K562 (cell line): ENCODE data around the gene SDHC. TPM values are rescaled to one million over a fixed set of nuclear protein-coding genes. Genes with fewer than 3 reads are reported as not detected.
A peak's percentile ranks its signal among the peaks of the same experiment; 100 is the strongest.

Experiments used
- ARID1B ChIP-seq: fragments of 450-650 bp; IDR thresholded peaks from 2 replicates; pipeline ENCODE4 v1.6.1; 2016; ENCODE audit warnings: antibody characterized with exemption, mild to moderate bottlenecking, inconsistent platforms
- CBX3 ChIP-seq, 2 experiments: IDR thresholded peaks; 1 replicate in 1 of 2; 2 replicates in 1 of 2; pipeline ENCODE4 v1.6.1; 2012; ENCODE audit warnings: inconsistent platforms in 2 of 2, low read length in 2 of 2, borderline replicate concordance in 1 of 2, control low read depth in 1 of 2
- FUS ChIP-seq: fragments of 200-400 bp; formaldehyde crosslinking; optimal IDR thresholded peaks from 2 replicates; pipeline ENCODE3; 2017; ENCODE audit warnings: low read depth, low read length
- HNRNPLL ChIP-seq: fragments of 200-400 bp; formaldehyde crosslinking; IDR thresholded peaks from 2 replicates; pipeline ENCODE4 v1.6.1; 2017; ENCODE audit warnings: low read length, low read depth, mild to moderate bottlenecking; ENCODE audit not compliant: poor library complexity, severe bottlenecking
- HOXB6 ChIP-seq: fragments of 250-450 bp; sonication (Bioruptor Pico); IDR thresholded peaks from 2 replicates; pipeline ENCODE4 v1.5.1; 2022; ENCODE audit warnings: mild to moderate bottlenecking, borderline replicate concordance
- JUNB ChIP-seq: fragments of 450-650 bp; formaldehyde crosslinking; conservative IDR thresholded peaks from 2 replicates; pipeline ENCODE4 v1.4.0; 2020; ENCODE audit warnings: mild to moderate bottlenecking
- NFE2 ChIP-seq: IDR thresholded peaks from 2 replicates; pipeline ENCODE4 v1.6.1; 2014; ENCODE audit warnings: antibody characterized with exemption, low read depth
- NFIX ChIP-seq: fragments of 250-450 bp; sonication (Bioruptor Pico); IDR thresholded peaks from 2 replicates; pipeline ENCODE4 v1.4.0; 2020; ENCODE audit warnings: low read depth, mild to moderate bottlenecking, moderate library complexity
- RBM17 ChIP-seq: fragments of 200-400 bp; formaldehyde crosslinking; IDR thresholded peaks from 2 replicates; pipeline ENCODE4 v1.6.1; 2017; ENCODE audit warnings: low read depth, mild to moderate bottlenecking, low read length, borderline replicate concordance
- SNRNP70 ChIP-seq: fragments of 200-400 bp; formaldehyde crosslinking; optimal IDR thresholded peaks from 2 replicates; pipeline ENCODE3; 2017; ENCODE audit warnings: low read depth, low read length
- TAF7 ChIP-seq: fragments of 450-650 bp; IDR thresholded peaks from 2 replicates; pipeline ENCODE4 v1.6.1; 2016; ENCODE audit warnings: missing genetic modification characterization, missing compliant biosample characterization
- ZNF146 ChIP-seq: IDR thresholded peaks from one replicate; pipeline ENCODE4 v1.6.1; 2018; ENCODE audit warnings: missing compliant biosample characterization; ENCODE audit not compliant: unreplicated experiment
- ZNF445 ChIP-seq: fragments of 250-450 bp; sonication (Bioruptor Pico); IDR thresholded peaks from 2 replicates; pipeline ENCODE4 v1.4.0; 2020; ENCODE audit warnings: low read depth, mild to moderate bottlenecking, moderate library complexity
- ZNF75A ChIP-seq: fragments of 450-650 bp; formaldehyde crosslinking; IDR thresholded peaks from 2 replicates; pipeline ENCODE4 v1.4.0; 2020; ENCODE audit warnings: mild to moderate bottlenecking
- polyA plus RNA-seq, 8 experiments: library from polyadenylated mRNA; depleted of rRNA in 4 of 8; stranded (reverse) in 5 of 8; unstranded in 3 of 8; fragments of >200 nt; fragmentation: Nextera tagmentation in 2 of 8; fragmentation: Illumina TruSeq in 1 of 8; extraction: Ambion mirVana in 2 of 8; extraction: Trizol in 1 of 8; gene quantifications; 2 replicates each; pipeline versions ENCODE4 v1.2.1 to v1.2.3, GENCODE V29; 2011 to 2014; ENCODE audit warnings: inconsistent platforms in 1 of 8, missing spikeins in 1 of 8
- total RNA-seq, 7 experiments: library from RNA; depleted of rRNA in 6 of 7; stranded (reverse); fragments of >200 nt in 6 of 7; fragmentation: Illumina TruSeq in 2 of 7; extraction: Trizol in 2 of 7; gene quantifications; 2 replicates each; pipeline versions ENCODE4 v1.2.1 to v1.2.3, GENCODE V29; 2011 to 2021; ENCODE audit warnings: low replicate concordance in 1 of 7
- TF ChIP-seq, protein P1 (sequence below): fragments of 250-450 bp; sonication (Bioruptor Pico); IDR thresholded peaks from 2 replicates; pipeline ENCODE4 v1.8.0; 2022; ENCODE audit warnings: inconsistent platforms
- TF ChIP-seq, protein P2 (sequence below): IDR thresholded peaks from 2 replicates; pipeline ENCODE4 v1.6.1; 2016; ENCODE audit warnings: missing genetic modification characterization, missing compliant biosample characterization
- TF ChIP-seq, protein P3 (sequence below): sonication (generic); formaldehyde crosslinking; IDR thresholded peaks from 2 replicates; pipeline ENCODE4 v1.9.0; 2022; ENCODE audit warnings: mild to moderate bottlenecking, missing genetic modification reagents
- TF ChIP-seq, protein P4 (sequence below): fragments of 200-800 bp; sonication (Bioruptor generic); IDR thresholded peaks from 2 replicates; pipeline ENCODE4 v1.6.1; 2017; ENCODE audit warnings: missing genetic modification characterization, missing compliant biosample characterization
- TF ChIP-seq, protein P5 (sequence below): sonication (generic); formaldehyde crosslinking; IDR thresholded peaks from 2 replicates; pipeline ENCODE4 v1.8.0; 2023; ENCODE audit warnings: mild to moderate bottlenecking, missing genetic modification reagents

The SDHC gene
- total and polyA plus RNA-seq, 9 of the 15 experiments (the other 6 are each of a cell fraction or from before 2014, with no cell fraction given) = 7.7 to 309 (median 174) TPM

DNA sequence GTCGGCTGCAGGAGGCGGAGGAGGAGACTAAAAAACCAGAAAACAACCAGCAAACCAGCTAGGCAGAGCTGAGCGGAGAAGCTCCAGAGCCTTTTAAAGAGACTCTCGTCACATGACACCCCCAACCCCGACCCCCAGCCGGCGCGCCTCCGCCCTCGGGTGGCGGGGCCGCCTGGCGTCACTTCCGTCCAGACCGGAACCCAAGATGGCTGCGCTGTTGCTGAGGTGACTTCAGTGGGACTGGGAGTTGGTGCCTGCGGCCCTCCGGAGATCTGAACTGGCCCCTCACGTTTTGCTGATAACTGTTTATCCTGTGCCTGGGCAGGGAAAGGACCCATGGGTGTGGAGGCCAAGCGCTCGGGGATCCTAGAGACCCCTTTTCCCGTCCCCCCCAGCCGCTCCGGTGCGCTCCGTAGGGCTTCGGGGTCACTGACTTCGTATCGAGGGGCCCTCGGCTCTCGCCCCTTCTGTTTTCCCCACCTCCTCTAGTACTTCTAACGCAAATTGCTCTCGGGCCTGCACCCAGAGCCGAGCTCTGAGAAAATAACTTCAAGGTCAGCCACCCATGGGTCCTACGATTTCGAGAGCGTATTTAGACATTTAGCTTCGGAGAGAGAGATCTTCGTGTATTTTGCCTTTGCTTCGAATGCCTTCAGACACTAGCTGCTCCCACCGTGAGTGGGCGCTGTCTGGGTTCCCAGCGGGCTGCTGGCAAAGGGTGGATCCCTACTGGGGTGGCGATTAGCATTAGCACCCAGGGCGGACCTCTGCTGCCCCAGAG, at the start of gene SDHC (continued):
- TF ChIP-seq JUNB (no peak), ZNF75A (CRISPR knock-in tag) (no peak), NFE2 (no peak), HOXB6 (no peak), HNRNPLL (peak; percentile 60), NFIX (no peak), ARID1B (peak; percentile 35; the same call in 1 of the 2 replicates), CBX3 (IDR thresholded peaks at IDR 0.05; ENCODE audit: borderline replicate concordance in 1 of 2, low read length in 2 of 2) (peak in 1 of 2 experiments; percentile 66; a peak in 1 of 3 replicates), TAF7 (tag) (peak; percentile 74), SNRNP70 (no peak), ZNF445 (no peak), ZNF146 (no peak), RBM17 (no peak), FUS (no peak)
- TF ChIP-seq, protein P1, sequence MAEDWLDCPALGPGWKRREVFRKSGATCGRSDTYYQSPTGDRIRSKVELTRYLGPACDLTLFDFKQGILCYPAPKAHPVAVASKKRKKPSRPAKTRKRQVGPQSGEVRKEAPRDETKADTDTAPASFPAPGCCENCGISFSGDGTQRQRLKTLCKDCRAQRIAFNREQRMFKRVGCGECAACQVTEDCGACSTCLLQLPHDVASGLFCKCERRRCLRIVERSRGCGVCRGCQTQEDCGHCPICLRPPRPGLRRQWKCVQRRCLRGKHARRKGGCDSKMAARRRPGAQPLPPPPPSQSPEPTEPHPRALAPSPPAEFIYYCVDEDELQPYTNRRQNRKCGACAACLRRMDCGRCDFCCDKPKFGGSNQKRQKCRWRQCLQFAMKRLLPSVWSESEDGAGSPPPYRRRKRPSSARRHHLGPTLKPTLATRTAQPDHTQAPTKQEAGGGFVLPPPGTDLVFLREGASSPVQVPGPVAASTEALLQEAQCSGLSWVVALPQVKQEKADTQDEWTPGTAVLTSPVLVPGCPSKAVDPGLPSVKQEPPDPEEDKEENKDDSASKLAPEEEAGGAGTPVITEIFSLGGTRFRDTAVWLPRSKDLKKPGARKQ (CRISPR knock-in tag) = no peak
- TF ChIP-seq, protein P2, sequence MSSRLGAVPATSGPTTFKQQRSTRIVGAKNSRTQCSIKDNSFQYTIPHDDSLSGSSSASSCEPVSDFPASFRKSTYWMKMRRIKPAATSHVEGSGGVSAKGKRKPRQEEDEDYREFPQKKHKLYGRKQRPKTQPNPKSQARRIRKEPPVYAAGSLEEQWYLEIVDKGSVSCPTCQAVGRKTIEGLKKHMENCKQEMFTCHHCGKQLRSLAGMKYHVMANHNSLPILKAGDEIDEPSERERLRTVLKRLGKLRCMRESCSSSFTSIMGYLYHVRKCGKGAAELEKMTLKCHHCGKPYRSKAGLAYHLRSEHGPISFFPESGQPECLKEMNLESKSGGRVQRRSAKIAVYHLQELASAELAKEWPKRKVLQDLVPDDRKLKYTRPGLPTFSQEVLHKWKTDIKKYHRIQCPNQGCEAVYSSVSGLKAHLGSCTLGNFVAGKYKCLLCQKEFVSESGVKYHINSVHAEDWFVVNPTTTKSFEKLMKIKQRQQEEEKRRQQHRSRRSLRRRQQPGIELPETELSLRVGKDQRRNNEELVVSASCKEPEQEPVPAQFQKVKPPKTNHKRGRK (tag) = no peak
- TF ChIP-seq, protein P3, sequence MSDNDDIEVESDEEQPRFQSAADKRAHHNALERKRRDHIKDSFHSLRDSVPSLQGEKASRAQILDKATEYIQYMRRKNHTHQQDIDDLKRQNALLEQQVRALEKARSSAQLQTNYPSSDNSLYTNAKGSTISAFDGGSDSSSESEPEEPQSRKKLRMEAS (CRISPR knock-in tag) = peak; percentile 54
- TF ChIP-seq, protein P4, sequence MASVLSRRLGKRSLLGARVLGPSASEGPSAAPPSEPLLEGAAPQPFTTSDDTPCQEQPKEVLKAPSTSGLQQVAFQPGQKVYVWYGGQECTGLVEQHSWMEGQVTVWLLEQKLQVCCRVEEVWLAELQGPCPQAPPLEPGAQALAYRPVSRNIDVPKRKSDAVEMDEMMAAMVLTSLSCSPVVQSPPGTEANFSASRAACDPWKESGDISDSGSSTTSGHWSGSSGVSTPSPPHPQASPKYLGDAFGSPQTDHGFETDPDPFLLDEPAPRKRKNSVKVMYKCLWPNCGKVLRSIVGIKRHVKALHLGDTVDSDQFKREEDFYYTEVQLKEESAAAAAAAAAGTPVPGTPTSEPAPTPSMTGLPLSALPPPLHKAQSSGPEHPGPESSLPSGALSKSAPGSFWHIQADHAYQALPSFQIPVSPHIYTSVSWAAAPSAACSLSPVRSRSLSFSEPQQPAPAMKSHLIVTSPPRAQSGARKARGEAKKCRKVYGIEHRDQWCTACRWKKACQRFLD = no peak; the same call in 1 of the 2 replicates
- TF ChIP-seq, protein P5, sequence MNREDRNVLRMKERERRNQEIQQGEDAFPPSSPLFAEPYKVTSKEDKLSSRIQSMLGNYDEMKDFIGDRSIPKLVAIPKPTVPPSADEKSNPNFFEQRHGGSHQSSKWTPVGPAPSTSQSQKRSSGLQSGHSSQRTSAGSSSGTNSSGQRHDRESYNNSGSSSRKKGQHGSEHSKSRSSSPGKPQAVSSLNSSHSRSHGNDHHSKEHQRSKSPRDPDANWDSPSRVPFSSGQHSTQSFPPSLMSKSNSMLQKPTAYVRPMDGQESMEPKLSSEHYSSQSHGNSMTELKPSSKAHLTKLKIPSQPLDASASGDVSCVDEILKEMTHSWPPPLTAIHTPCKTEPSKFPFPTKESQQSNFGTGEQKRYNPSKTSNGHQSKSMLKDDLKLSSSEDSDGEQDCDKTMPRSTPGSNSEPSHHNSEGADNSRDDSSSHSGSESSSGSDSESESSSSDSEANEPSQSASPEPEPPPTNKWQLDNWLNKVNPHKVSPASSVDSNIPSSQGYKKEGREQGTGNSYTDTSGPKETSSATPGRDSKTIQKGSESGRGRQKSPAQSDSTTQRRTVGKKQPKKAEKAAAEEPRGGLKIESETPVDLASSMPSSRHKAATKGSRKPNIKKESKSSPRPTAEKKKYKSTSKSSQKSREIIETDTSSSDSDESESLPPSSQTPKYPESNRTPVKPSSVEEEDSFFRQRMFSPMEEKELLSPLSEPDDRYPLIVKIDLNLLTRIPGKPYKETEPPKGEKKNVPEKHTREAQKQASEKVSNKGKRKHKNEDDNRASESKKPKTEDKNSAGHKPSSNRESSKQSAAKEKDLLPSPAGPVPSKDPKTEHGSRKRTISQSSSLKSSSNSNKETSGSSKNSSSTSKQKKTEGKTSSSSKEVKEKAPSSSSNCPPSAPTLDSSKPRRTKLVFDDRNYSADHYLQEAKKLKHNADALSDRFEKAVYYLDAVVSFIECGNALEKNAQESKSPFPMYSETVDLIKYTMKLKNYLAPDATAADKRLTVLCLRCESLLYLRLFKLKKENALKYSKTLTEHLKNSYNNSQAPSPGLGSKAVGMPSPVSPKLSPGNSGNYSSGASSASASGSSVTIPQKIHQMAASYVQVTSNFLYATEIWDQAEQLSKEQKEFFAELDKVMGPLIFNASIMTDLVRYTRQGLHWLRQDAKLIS (CRISPR knock-in tag) = 0 out of 2 replicates have a peak, but pooled peaks have one; percentile 71
